PC-3 (cell line): ENCODE measurements around the gene ZNRF4. TPM values are rescaled to one million over a fixed set of nuclear protein-coding genes. Genes with fewer than 3 reads are reported as not detected.

Source experiments
- ATAC-seq: fragments of 200-7000 bp; cut with Tn5 transposase; 2 replicates; pipeline ENCODE4 v1.9.1; 2020; ENCODE audit warnings: mild to moderate bottlenecking, moderate library complexity
- BruUV-seq: library from RNA; stranded (reverse); fragments of 400-500 nt; replicated peaks from 2 replicates; lab custom pipeline; 2021; lab: Mats Ljungman, UMichigan
- CTCF ChIA-PET: fragments of 300-600 bp; sonication (Branson Sonifier 250); formaldehyde crosslinking; loops from one replicate; lab custom pipeline; 2022; ENCODE audit warnings: antibody characterized with exemption; lab: Charles Lee
- POLR2A ChIA-PET: fragments of 300-600 bp; sonication (Branson Sonifier 250); formaldehyde crosslinking; loops from one replicate; lab custom pipeline; 2022; ENCODE audit warnings: antibody characterized with exemption; ENCODE audit not compliant: unreplicated experiment; lab: Charles Lee
- DNase-seq: peaks from one replicate; pipeline ENCODE4 v3.0.0-alpha.2; 2015
- H2AFZ ChIP-seq: fragments of 300-600 bp; sonication (generic); 2 replicates; pipeline ENCODE4 v1.6.0; 2016; ENCODE audit warnings: antibody characterized with exemption, low read length
- H3F3A ChIP-seq: fragments of 300-600 bp; sonication (generic); one replicate; pipeline ENCODE4 v1.6.0; 2017; ENCODE audit warnings: antibody characterized with exemption, low read length, control low read depth, mild to moderate bottlenecking; ENCODE audit not compliant: unreplicated experiment
- H3K27ac ChIP-seq: fragments of 300-600 bp; sonication (generic); 2 replicates; pipeline ENCODE4 v1.5.1; 2016; ENCODE audit warnings: mild to moderate bottlenecking, low read length
- H3K27me3 ChIP-seq: fragments of 300-600 bp; sonication (generic); 2 replicates; pipeline ENCODE4 v1.6.1; 2016; ENCODE audit warnings: low read length, mixed read lengths
- H3K36me3 ChIP-seq: fragments of 300-600 bp; sonication (generic); 2 replicates; pipeline ENCODE4 v1.6.1; 2016; ENCODE audit warnings: low read depth, mixed run types, low read length, mixed read lengths
- H3K4me1 ChIP-seq: fragments of 300-600 bp; sonication (generic); 2 replicates; pipeline ENCODE4 v1.5.1; 2016; ENCODE audit warnings: low read length; ENCODE audit not compliant: insufficient read depth
- H3K4me2 ChIP-seq: fragments of 300-600 bp; sonication (generic); 2 replicates; pipeline ENCODE4 v1.6.0; 2016; ENCODE audit warnings: low read length
- H3K4me3 ChIP-seq: fragments of 300-600 bp; sonication (generic); 2 replicates; pipeline ENCODE4 v1.5.1; 2016; ENCODE audit warnings: mild to moderate bottlenecking, low read length, mixed read lengths
- H3K79me2 ChIP-seq: fragments of 300-600 bp; sonication (generic); 2 replicates; pipeline ENCODE4 v1.6.1; 2017; ENCODE audit warnings: low read length, mixed read lengths
- H3K9ac ChIP-seq: fragments of 300-600 bp; sonication (generic); 2 replicates; pipeline ENCODE4 v1.6.0; 2016; ENCODE audit warnings: mild to moderate bottlenecking, low read length
- H3K9me2 ChIP-seq: fragments of 300-600 bp; sonication (generic); replicated peaks from 2 replicates; pipeline ENCODE4 v1.6.1; 2016; ENCODE audit warnings: mixed run types, low read length, mixed read lengths
- H3K9me3 ChIP-seq: fragments of 300-600 bp; sonication (generic); 2 replicates; pipeline ENCODE4 v1.6.1; 2016; ENCODE audit warnings: low read length, mixed read lengths
- H4K20me1 ChIP-seq: fragments of 300-600 bp; sonication (generic); 2 replicates; pipeline ENCODE4 v1.6.1; 2016; ENCODE audit warnings: low read length, mixed read lengths
- EZH2 ChIP-seq: fragments of 300-600 bp; sonication (generic); IDR thresholded peaks from one replicate; pipeline ENCODE4 v1.6.1; 2017; ENCODE audit warnings: antibody characterized with exemption, mild to moderate bottlenecking, low read length; ENCODE audit not compliant: unreplicated experiment
- EZH2phosphoT487 ChIP-seq: fragments of 300-600 bp; sonication (generic); IDR thresholded peaks from 2 replicates; pipeline ENCODE4 v1.6.1; 2018; ENCODE audit warnings: mild to moderate bottlenecking, antibody characterized with exemption, low read length, borderline replicate concordance
- intact Hi-C: fragments of 100-400 bp; cut with micrococcal nuclease; formaldehyde crosslinking; loops from 2 replicates; pipeline ENCODE4 v1.9.0; 2023
- total RNA-seq: library from RNA; depleted of rRNA; stranded (reverse); fragments of >200 nt; gene quantifications from 2 replicates; pipeline ENCODE4 v1.2.3, GENCODE V29; 2014
- TF ChIP-seq, protein P1 (sequence below): fragments of 300-600 bp; sonication (generic); conservative IDR thresholded peaks from 2 replicates; pipeline ENCODE4 v1.5.1; 2017; ENCODE audit warnings: antibody characterized with exemption, low read depth, mild to moderate bottlenecking, low read length

ZNRF4 gene
- total RNA-seq, 1 experiment from 2014 or later, result not detected

DNA sequence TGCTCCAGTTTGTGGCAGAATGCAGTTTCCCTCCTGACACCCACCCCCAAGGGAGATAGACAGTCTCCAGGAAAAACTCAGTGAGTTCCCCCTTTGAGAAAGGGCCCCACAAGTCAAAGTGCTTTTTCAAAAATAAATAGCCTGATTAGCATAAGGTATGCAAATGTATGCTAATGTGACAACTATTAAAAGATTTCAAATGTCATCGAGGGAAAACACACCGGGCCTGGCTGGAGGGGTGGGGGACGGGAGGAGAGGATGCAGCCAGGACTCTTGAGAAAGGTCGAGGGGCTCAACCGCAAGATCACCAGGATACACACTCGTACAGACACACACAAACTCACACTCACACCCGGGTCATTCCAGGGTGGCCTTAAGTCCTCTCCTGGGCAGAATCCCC, 34.3 kb upstream of the ZNRF4 start:
- BruUV-seq, result no TSS peak
- Histone ChIP-seq H2AFZ (no peak overlapping the region), H3K27me3 (peaks cover 80% of the 10 kb centered on the region), H3K79me2 (no peaks in the 10 kb centered on the region), H3K27ac (no peak overlapping the region), H3K9me3 (no peaks in the 10 kb centered on the region), H3K4me3 (no peak overlapping the region), H3F3A (no peaks in the 10 kb centered on the region), H3K4me2 (no peak overlapping the region), H3K36me3 (no peaks in the 10 kb centered on the region), H3K9ac (no peak overlapping the region), H3K9me2 (no peaks in the 10 kb centered on the region; the same call in 1 of the 2 replicates), H4K20me1 (no peaks in the 10 kb centered on the region), H3K4me1 (no peaks in the 10 kb centered on the region)
- ChIA-PET POLR2A (no interaction called here), CTCF (no interaction called here)
- no peak for TF ChIP-seq EZH2
- TF ChIP-seq, protein P1, sequence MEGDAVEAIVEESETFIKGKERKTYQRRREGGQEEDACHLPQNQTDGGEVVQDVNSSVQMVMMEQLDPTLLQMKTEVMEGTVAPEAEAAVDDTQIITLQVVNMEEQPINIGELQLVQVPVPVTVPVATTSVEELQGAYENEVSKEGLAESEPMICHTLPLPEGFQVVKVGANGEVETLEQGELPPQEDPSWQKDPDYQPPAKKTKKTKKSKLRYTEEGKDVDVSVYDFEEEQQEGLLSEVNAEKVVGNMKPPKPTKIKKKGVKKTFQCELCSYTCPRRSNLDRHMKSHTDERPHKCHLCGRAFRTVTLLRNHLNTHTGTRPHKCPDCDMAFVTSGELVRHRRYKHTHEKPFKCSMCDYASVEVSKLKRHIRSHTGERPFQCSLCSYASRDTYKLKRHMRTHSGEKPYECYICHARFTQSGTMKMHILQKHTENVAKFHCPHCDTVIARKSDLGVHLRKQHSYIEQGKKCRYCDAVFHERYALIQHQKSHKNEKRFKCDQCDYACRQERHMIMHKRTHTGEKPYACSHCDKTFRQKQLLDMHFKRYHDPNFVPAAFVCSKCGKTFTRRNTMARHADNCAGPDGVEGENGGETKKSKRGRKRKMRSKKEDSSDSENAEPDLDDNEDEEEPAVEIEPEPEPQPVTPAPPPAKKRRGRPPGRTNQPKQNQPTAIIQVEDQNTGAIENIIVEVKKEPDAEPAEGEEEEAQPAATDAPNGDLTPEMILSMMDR, result no peak
- no peak for TF ChIP-seq EZH2phosphoT487
- DNase-seq, result no peak
- ATAC-seq, result no peak
- intact Hi-C loops, result no loop called here

- no peaks in the 10 kb centered on the region; the same call in 1 of the 2 replicates for H3K9me2 ChIP-seq
- H3F3A ChIP-seq, result no peaks in the 10 kb centered on the region
- H3K4me3 ChIP-seq, result no peak overlapping the region
- ChIA-PET CTCF (no interaction called here), POLR2A (no interaction called here)
- H2AFZ ChIP-seq, result no peak overlapping the region
- peaks cover 64% of the 10 kb centered on the region for H3K27me3 ChIP-seq
- no peaks in the 10 kb centered on the region for H3K79me2 ChIP-seq
- no peaks in the 10 kb centered on the region for H3K4me1 ChIP-seq
- TF ChIP-seq EZH2 (no peak), EZH2phosphoT487 (no peak)
- TF ChIP-seq, protein P1, result no peak
- H3K27ac ChIP-seq, result no peak overlapping the region
- BruUV-seq, result no TSS peak
- no peak overlapping the region for H3K4me2 ChIP-seq
- no peaks in the 10 kb centered on the region for H4K20me1 ChIP-seq
- ATAC-seq (no peak), DNase-seq (no peak)
- no peaks in the 10 kb centered on the region for H3K9me3 ChIP-seq
- intact Hi-C loops, result no loop called here
- no peak overlapping the region for H3K9ac ChIP-seq
- no peaks in the 10 kb centered on the region for H3K36me3 ChIP-seq
Measured at GRCh38 chr19:5423567-5424125, 31.6 kb upstream of the ZNRF4 start.

DNA sequence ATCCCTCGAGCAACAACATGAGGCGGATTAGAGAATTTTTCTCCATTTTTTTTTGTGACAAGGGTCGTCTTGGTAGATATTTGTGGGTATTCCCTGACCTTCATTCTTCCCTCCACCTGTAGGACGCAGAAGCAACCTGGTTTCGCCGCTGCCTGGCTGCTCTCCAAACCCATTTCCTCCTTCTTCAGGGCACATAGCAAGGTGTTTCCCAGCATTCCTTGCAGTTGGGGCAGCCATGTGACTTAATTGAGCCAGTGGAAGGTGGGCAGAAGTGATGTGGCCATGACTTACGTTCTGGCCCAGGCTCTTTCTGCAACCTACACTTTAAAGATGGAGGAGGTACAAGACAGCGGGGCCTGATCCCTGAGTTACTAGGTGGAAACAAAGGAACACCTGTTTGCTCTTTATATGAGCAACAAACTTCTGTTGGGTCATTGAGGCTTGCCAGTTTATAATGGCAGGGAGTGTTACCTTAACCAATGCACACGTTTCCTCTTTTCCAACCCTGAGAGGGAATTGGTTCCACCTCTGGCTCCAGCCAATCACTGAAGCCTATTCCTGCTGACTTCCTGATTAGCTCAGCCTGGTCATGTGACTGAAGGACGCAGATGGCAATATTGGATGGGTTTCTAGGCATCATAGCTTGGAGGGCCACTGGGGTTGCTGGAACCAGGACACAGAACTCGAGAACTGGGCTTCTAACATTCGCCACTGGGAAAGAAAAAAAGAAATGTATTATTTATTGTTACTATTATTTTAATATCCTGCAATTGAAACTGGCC, 30.8 kb upstream of the ZNRF4 start:
- intact Hi-C loops, result no loop called here
- Histone ChIP-seq H3K4me2 (no peak overlapping the region), H3F3A (no peaks in the 10 kb centered on the region), H3K9me2 (no peaks in the 10 kb centered on the region), H2AFZ (no peak overlapping the region), H3K4me3 (no peak overlapping the region), H3K79me2 (no peaks in the 10 kb centered on the region), H3K4me1 (no peaks in the 10 kb centered on the region), H4K20me1 (no peaks in the 10 kb centered on the region), H3K27me3 (peaks cover 56% of the 10 kb centered on the region), H3K9ac (no peak overlapping the region), H3K36me3 (no peaks in the 10 kb centered on the region), H3K9me3 (no peaks in the 10 kb centered on the region), H3K27ac (no peak overlapping the region)
- ChIA-PET POLR2A (no interaction called here), CTCF (no interaction called here)
- no TSS peak for BruUV-seq
- no peak for DNase-seq
- ATAC-seq, result no peak
- TF ChIP-seq EZH2phosphoT487, result no peak
- TF ChIP-seq, protein P1, result no peak
- no peak for TF ChIP-seq EZH2
